Neural cell (in vitro differentiated cells): ENCODE results near the gene AKAP8L. TPM values are rescaled to one million over a fixed set of nuclear protein-coding genes. Genes with fewer than 3 reads are reported as not detected.

Source experiments
- H2AFZ ChIP-seq: fragments of 200-600, 300-800 bp; sonication (generic), shearing (Covaris generic); 2 replicates; pipeline ENCODE4 v1.6.0; 2014; ENCODE audit warnings: low read depth, mild to moderate bottlenecking, antibody characterized with exemption, low read length, moderate library complexity
- H3F3A ChIP-seq: fragments of 200-600 bp; shearing (Covaris generic); 2 replicates; pipeline ENCODE4 v1.6.1; 2016; ENCODE audit warnings: mild to moderate bottlenecking, moderate library complexity, mixed read lengths, antibody characterized with exemption, low read length; ENCODE audit not compliant: insufficient read depth, poor library complexity, severe bottlenecking
- H3K27ac ChIP-seq: fragments of 200-600, 300-800 bp; sonication (generic), shearing (Covaris generic); 2 replicates; pipeline ENCODE4 v1.5.1; 2014; ENCODE audit warnings: mild to moderate bottlenecking, low read length, moderate library complexity
- H3K27me3 ChIP-seq: fragments of 300-800, 200-600 bp; sonication (generic), shearing (Covaris generic); 2 replicates; pipeline ENCODE4 v1.6.0; 2014; ENCODE audit warnings: mild to moderate bottlenecking, low read depth, low read length, moderate library complexity; ENCODE audit not compliant: insufficient read depth
- H3K36me3 ChIP-seq: fragments of 300-800, 200-600 bp; sonication (generic), shearing (Covaris generic); 2 replicates; pipeline ENCODE4 v1.5.1; 2014; ENCODE audit warnings: mild to moderate bottlenecking, antibody characterized with exemption, low read length, moderate library complexity; ENCODE audit not compliant: insufficient read depth
- H3K4me2 ChIP-seq: fragments of 300-800, 200-600 bp; sonication (generic), shearing (Covaris generic); 2 replicates; pipeline ENCODE4 v1.6.0; 2014; ENCODE audit warnings: mild to moderate bottlenecking, low read length
- H3K4me3 ChIP-seq: fragments of 300-800, 200-600 bp; sonication (generic), shearing (Covaris generic); 2 replicates; pipeline ENCODE4 v1.5.1; 2014; ENCODE audit warnings: mild to moderate bottlenecking, low read length, moderate library complexity
- H3K79me2 ChIP-seq: fragments of 200-600 bp; shearing (Covaris generic); replicated peaks from 2 replicates; pipeline ENCODE4 v1.6.0; 2014; ENCODE audit warnings: mild to moderate bottlenecking, low read length, moderate library complexity; ENCODE audit not compliant: insufficient read depth
- H3K9ac ChIP-seq: fragments of 300-800, 200-600 bp; sonication (generic), shearing (Covaris generic); 2 replicates; pipeline ENCODE4 v1.6.1; 2016; ENCODE audit warnings: mild to moderate bottlenecking, low read length, mixed read lengths
- H3K9me2 ChIP-seq: fragments of 200-600 bp; shearing (Covaris generic); 2 replicates; pipeline ENCODE4 v1.6.1; 2016; ENCODE audit warnings: mild to moderate bottlenecking, low read length, mixed read lengths; ENCODE audit not compliant: insufficient read depth
- H3K9me3 ChIP-seq: fragments of 200-600, 300-800 bp; sonication (generic), shearing (Covaris generic); 2 replicates; pipeline ENCODE4 v1.6.1; 2016; ENCODE audit warnings: mild to moderate bottlenecking, mixed run types, low read length, moderate library complexity, mixed read lengths
- H4K20me1 ChIP-seq: fragments of 200-600 bp; shearing (Covaris generic); 2 replicates; pipeline ENCODE4 v1.6.1; 2016; ENCODE audit warnings: mild to moderate bottlenecking, mixed run types; ENCODE audit not compliant: insufficient read depth
- EP300 ChIP-seq: fragments of 450-650 bp; conservative IDR thresholded peaks from 2 replicates; pipeline ENCODE4 v1.6.1; 2014; ENCODE audit warnings: antibody characterized with exemption, mild to moderate bottlenecking, moderate library complexity; ENCODE audit not compliant: poor library complexity, severe bottlenecking
- EZH2 ChIP-seq: fragments of 200-600, 300-800 bp; shearing (Covaris generic), sonication (generic); IDR thresholded peaks from 2 replicates; pipeline ENCODE4 v1.6.1; 2014; ENCODE audit warnings: antibody characterized with exemption, low read length, borderline replicate concordance, mild to moderate bottlenecking; ENCODE audit not compliant: insufficient read depth, poor library complexity, severe bottlenecking
- MXI1 ChIP-seq: fragments of 450-650 bp; conservative IDR thresholded peaks from 2 replicates; pipeline ENCODE4 v1.6.1; 2014; ENCODE audit warnings: antibody characterized with exemption, mild to moderate bottlenecking; ENCODE audit not compliant: poor library complexity, severe bottlenecking
- POLR2AphosphoS5 ChIP-seq: IDR thresholded peaks from 2 replicates; pipeline ENCODE4 v1.6.1; 2012
- RAD21 ChIP-seq: fragments of 450-650 bp; conservative IDR thresholded peaks from 2 replicates; pipeline ENCODE4 v1.6.1; 2014; ENCODE audit warnings: antibody characterized with exemption, mild to moderate bottlenecking, moderate library complexity
- SMC3 ChIP-seq: fragments of 450-650 bp; conservative IDR thresholded peaks from 2 replicates; pipeline ENCODE4 v1.6.1; 2014; ENCODE audit warnings: antibody characterized with exemption, mild to moderate bottlenecking, moderate library complexity; ENCODE audit not compliant: poor library complexity
- TAF1 ChIP-seq: IDR thresholded peaks from 2 replicates; pipeline ENCODE4 v1.6.1; 2012; ENCODE audit warnings: low read depth
- polyA plus RNA-seq: library from polyadenylated mRNA; depleted of rRNA; stranded (reverse); fragments of >200 nt; gene quantifications from 2 replicates; pipeline ENCODE4 v1.2.3, GENCODE V29; 2014
- TF ChIP-seq, protein P1 (sequence below): IDR thresholded peaks from 2 replicates; pipeline ENCODE4 v1.6.1; 2012; ENCODE audit warnings: borderline replicate concordance
- TF ChIP-seq, protein P2 (sequence below): fragments of 450-650 bp; IDR thresholded peaks from 2 replicates; pipeline ENCODE4 v1.5.1; 2014; ENCODE audit warnings: antibody characterized with exemption, mild to moderate bottlenecking, moderate library complexity; ENCODE audit not compliant: poor library complexity, severe bottlenecking

AKAP8L gene
- polyA plus RNA-seq, 1 donor from 2014 or later: 281 TPM

DNA sequence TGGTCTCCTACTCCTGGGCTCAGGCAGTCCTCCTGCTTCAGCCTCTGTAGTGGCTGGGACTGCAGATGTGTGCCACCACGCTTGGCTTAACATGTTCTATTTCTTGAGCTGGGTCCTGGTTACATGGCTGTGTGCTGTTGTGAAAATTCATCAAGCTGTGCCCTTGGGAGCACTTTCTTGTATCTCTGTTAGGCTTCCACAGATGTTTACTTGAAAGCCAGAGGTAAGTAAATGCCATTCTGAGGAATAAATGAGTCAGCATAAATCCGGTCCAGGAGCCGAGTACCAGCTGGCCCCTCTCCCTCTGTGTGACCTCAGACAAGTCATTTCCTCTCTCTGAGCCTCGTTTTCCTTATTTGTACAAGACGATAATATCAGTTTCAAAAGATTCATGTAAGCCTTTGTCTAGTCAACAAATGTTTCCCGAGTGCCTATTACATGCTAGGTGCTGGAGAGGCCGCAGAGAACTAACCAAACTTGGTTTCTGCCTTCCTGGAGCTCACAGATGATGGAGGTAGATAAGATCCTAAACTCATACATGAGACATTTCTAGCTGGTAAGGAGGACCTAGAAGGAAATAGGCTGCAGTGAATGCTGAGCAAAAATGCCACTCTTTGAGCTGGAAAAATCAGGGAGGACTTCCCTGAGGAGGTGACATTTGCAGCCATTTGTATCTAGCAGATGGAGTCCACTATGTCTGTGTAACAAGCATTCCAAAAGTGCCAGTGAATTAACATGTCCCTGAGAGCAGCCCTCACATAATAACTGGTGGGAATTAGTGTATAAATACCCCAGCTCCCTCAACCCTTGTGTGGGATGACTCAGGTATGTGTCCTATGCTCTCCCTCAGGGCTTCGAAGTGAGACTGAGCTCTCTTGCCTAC lies 48.3 kb upstream of the AKAP8L start:
- H3K79me2 ChIP-seq: no peaks in the 10 kb centered on the region
- no peak overlapping the region for H3K4me2 ChIP-seq
- no peak overlapping the region for H3K9ac ChIP-seq
- H3K27ac ChIP-seq: no peak overlapping the region
- no peaks in the 10 kb centered on the region for H4K20me1 ChIP-seq
- no peaks in the 10 kb centered on the region for H3K9me3 ChIP-seq
- H2AFZ ChIP-seq: no peak overlapping the region
- peaks cover 34% of the 10 kb centered on the region for H3K27me3 ChIP-seq
- H3K4me3 ChIP-seq: no peak overlapping the region
- H3K36me3 ChIP-seq: no peaks in the 10 kb centered on the region
- no peaks in the 10 kb centered on the region for H3K9me2 ChIP-seq
- TF ChIP-seq RAD21: no peak
- no peak for TF ChIP-seq EZH2
- TF ChIP-seq POLR2AphosphoS5: no peak
- TF ChIP-seq, protein P1, sequence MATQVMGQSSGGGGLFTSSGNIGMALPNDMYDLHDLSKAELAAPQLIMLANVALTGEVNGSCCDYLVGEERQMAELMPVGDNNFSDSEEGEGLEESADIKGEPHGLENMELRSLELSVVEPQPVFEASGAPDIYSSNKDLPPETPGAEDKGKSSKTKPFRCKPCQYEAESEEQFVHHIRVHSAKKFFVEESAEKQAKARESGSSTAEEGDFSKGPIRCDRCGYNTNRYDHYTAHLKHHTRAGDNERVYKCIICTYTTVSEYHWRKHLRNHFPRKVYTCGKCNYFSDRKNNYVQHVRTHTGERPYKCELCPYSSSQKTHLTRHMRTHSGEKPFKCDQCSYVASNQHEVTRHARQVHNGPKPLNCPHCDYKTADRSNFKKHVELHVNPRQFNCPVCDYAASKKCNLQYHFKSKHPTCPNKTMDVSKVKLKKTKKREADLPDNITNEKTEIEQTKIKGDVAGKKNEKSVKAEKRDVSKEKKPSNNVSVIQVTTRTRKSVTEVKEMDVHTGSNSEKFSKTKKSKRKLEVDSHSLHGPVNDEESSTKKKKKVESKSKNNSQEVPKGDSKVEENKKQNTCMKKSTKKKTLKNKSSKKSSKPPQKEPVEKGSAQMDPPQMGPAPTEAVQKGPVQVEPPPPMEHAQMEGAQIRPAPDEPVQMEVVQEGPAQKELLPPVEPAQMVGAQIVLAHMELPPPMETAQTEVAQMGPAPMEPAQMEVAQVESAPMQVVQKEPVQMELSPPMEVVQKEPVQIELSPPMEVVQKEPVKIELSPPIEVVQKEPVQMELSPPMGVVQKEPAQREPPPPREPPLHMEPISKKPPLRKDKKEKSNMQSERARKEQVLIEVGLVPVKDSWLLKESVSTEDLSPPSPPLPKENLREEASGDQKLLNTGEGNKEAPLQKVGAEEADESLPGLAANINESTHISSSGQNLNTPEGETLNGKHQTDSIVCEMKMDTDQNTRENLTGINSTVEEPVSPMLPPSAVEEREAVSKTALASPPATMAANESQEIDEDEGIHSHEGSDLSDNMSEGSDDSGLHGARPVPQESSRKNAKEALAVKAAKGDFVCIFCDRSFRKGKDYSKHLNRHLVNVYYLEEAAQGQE: no peak
- no peak for TF ChIP-seq TAF1
- TF ChIP-seq, protein P2, sequence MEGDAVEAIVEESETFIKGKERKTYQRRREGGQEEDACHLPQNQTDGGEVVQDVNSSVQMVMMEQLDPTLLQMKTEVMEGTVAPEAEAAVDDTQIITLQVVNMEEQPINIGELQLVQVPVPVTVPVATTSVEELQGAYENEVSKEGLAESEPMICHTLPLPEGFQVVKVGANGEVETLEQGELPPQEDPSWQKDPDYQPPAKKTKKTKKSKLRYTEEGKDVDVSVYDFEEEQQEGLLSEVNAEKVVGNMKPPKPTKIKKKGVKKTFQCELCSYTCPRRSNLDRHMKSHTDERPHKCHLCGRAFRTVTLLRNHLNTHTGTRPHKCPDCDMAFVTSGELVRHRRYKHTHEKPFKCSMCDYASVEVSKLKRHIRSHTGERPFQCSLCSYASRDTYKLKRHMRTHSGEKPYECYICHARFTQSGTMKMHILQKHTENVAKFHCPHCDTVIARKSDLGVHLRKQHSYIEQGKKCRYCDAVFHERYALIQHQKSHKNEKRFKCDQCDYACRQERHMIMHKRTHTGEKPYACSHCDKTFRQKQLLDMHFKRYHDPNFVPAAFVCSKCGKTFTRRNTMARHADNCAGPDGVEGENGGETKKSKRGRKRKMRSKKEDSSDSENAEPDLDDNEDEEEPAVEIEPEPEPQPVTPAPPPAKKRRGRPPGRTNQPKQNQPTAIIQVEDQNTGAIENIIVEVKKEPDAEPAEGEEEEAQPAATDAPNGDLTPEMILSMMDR: no peak
- no peak for TF ChIP-seq EP300
- TF ChIP-seq SMC3: no peak
- TF ChIP-seq MXI1: no peak
- no peaks in the 10 kb centered on the region for H3F3A ChIP-seq

DNA sequence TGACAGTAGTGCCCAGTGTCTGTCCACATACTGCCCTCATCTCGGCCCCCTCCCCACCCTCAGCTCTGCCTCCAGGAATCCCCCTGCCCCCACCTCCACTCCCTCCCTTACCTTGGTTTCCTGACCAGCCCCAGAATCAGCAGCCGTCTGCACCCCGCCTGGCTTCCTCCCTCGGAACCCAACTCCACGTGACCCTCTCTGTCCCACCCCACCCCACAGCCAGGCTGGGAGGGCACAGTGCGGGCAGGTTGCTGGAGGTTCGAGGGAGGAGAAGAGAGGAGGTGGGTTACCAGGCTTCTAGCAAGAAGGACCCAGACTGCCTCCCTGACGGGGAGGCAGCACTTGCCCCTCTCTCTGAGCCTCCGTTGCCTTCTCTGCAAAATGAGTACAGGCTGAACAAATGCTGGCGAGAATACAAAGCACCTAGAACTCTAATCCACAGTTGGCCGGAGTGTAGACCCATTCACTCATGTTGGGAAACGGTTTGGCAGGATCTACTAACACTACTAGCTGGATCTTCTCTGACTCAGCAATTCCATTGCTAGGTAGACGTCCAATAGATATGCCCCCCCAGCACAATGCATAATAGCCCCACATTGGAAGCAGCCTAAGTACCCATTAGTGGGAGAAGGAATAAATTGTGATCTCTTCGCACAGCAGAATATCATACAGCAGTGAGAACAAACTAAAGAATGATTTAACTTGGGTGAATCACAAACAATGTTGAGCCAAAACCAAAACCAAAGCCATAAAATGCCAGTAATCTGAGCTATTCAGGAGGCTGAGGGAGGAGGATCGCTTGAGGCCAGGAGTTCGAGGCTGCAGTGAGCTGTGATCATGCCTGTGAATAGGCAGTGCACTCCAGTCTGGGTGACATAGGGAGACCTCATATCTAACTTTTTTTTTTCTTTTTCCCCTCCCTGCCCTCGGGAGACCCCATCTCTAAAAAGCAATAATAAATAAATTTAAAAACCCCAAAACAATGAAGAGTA lies 45.9 kb upstream of the AKAP8L start, which contains the start of gene RASAL3:
Gene RASAL3, minus strand, starts transcription at position 151 of the 992 bp plus-strand sequence. CDS start 186 bp downstream, outside the sequence.
- no peak within 1 kb of the TSS for H3K9ac ChIP-seq
- no peak within 1 kb of the TSS for H3K27ac ChIP-seq
- no peak within 1 kb of the TSS for H2AFZ ChIP-seq
- H3K4me3 ChIP-seq: no peak within 1 kb of the TSS
- H3F3A ChIP-seq: no peaks in the 10 kb centered on the region
- H3K9me3 ChIP-seq: no peaks in the 10 kb centered on the region
- no peaks in the 10 kb centered on the region for H3K9me2 ChIP-seq
- no peak for TF ChIP-seq MXI1
- no peak for TF ChIP-seq RAD21
- TF ChIP-seq POLR2AphosphoS5: no peak
- TF ChIP-seq, protein P2: no peak
- no peak for TF ChIP-seq SMC3
- TF ChIP-seq, protein P1: no peak
- no peak for TF ChIP-seq TAF1
- TF ChIP-seq EZH2: no peak
- no peak for TF ChIP-seq EP300
- no peaks in the 10 kb centered on the region for H3K79me2 ChIP-seq
- no peaks in the 10 kb centered on the region for H3K36me3 ChIP-seq
- H4K20me1 ChIP-seq: no peaks in the 10 kb centered on the region
- H3K4me2 ChIP-seq: no peak within 1 kb of the TSS
- peaks cover 48% of the 10 kb centered on the region for H3K27me3 ChIP-seq
